ENCODE results near the gene CTNNAL1. TPM values are rescaled to one million over a fixed set of nuclear protein-coding genes. Genes with fewer than 3 reads are reported as not detected.

The CTNNAL1 gene
- total RNA-seq, 2 donors from 2014 or later: 3.1 to 9.6 TPM

GRCh38 chr9:108894225-108894997, 118.9 kb downstream of the CTNNAL1 start:
- ATAC-seq (no peak), DNase-seq (no peak)
- H3K9me3 ChIP-seq (ENCODE audit: control insufficient read depth, low read length, poor library complexity, severe bottlenecking): no peaks in the 10 kb centered on the region
- Mint-ChIP-seq H3K36me3 (ENCODE audit: low read depth) (peaks cover 24% of the 10 kb centered on the region), H3K4me3 (no peak overlapping the region), H3K4me1 (peaks cover 5% of the 10 kb centered on the region), H3K27ac (peak overlapping the region; percentile 24), H3K27me3 (no peaks in the 10 kb centered on the region)

Other genes with a start within 250 kb of the CTNNAL1 start
- under 1 TPM; 0.12 to 0.31 TPM for gene ACTL7B, start 157.5 kb downstream of the CTNNAL1 start, total RNA-seq
- not detected for gene ACTL7A, start 151.2 kb downstream of the CTNNAL1 start, total RNA-seq
- gene ELP1, start 79.4 kb downstream of the CTNNAL1 start, total RNA-seq: 10 to 100 TPM; 22.0 to 23.2 TPM
- 10 to 100 TPM; 10.5 to 11.1 TPM for gene ABITRAM, start 79.1 kb downstream of the CTNNAL1 start, total RNA-seq
- 10 to 100 TPM; 26.8 to 28.2 TPM for gene TMEM245, start 106.4 kb upstream of the CTNNAL1 start, total RNA-seq
- not detected for gene FRRS1L, start 153.8 kb upstream of the CTNNAL1 start, total RNA-seq

Measured in T-helper 17 cell (primary cell).